Measurements from ENCODE around the gene CAV1.

Gene CAV1

GRCh38 chr7:116571552-116571951, 46.7 kb downstream of the CAV1 start:
- no peak for TF ChIP-seq ZNF384 (IDR thresholded peaks at IDR 0.05)
- TF ChIP-seq TARDBP (IDR thresholded peaks at IDR 0.05), result no peak
- no peak for TF ChIP-seq SUZ12 (IDR thresholded peaks at IDR 0.05)
- no peak for TF ChIP-seq SP1 (IDR thresholded peaks at IDR 0.05)
- no peak for TF ChIP-seq HDGF (IDR thresholded peaks at IDR 0.05; ENCODE audit: borderline replicate concordance)
- no peak for TF ChIP-seq ELF4 (IDR thresholded peaks at IDR 0.05)
- TF ChIP-seq FOXA1 (IDR thresholded peaks at IDR 0.05), result no peak
- TF ChIP-seq BHLHE40 (IDR thresholded peaks at IDR 0.05; ENCODE audit: borderline replicate concordance), result no peak
- TF ChIP-seq LEF1 (IDR thresholded peaks at IDR 0.05; ENCODE audit: borderline replicate concordance), result no peak
- TF ChIP-seq ARNT (IDR thresholded peaks at IDR 0.05), result no peak
- no peak for TF ChIP-seq FOXM1 (IDR thresholded peaks at IDR 0.05; ENCODE audit: borderline replicate concordance)
- TF ChIP-seq L3MBTL2 (conservative IDR thresholded peaks at IDR 0.05), result no peak
- no peak for TF ChIP-seq FOXK2 (IDR thresholded peaks at IDR 0.05)
- no peak for TF ChIP-seq CTBP1 (IDR thresholded peaks at IDR 0.05; ENCODE audit: borderline replicate concordance)
- no peak for TF ChIP-seq NFRKB (IDR thresholded peaks at IDR 0.05)
- TF ChIP-seq PKNOX1 (IDR thresholded peaks at IDR 0.05), result no peak
- ChIA-PET CTCF (interaction anchor here (0.9 kb wide), 1 partner anchor 45 kb away, joined by 4 read pairs; no protein-coding TSS in a partner anchor), POLR2A (no interaction called here)
- DNase-seq (ENCODE audit: extremely low spot score), result no peak

- POLR2A ChIA-PET, result no interaction called here
- CTCF ChIA-PET, result interaction anchor here (0.9 kb wide), 1 partner anchor 46 kb away, joined by 4 read pairs; no protein-coding TSS in a partner anchor
- TF ChIP-seq NFRKB (IDR thresholded peaks at IDR 0.05) (no peak), SUZ12 (IDR thresholded peaks at IDR 0.05) (no peak), LEF1 (IDR thresholded peaks at IDR 0.05; ENCODE audit: borderline replicate concordance) (no peak), ARNT (IDR thresholded peaks at IDR 0.05) (no peak), CTBP1 (IDR thresholded peaks at IDR 0.05; ENCODE audit: borderline replicate concordance) (no peak), FOXA1 (IDR thresholded peaks at IDR 0.05) (no peak), L3MBTL2 (conservative IDR thresholded peaks at IDR 0.05) (no peak), PKNOX1 (IDR thresholded peaks at IDR 0.05) (no peak), TARDBP (IDR thresholded peaks at IDR 0.05) (no peak), HDGF (IDR thresholded peaks at IDR 0.05; ENCODE audit: borderline replicate concordance) (no peak), SP1 (IDR thresholded peaks at IDR 0.05) (no peak), ZNF384 (IDR thresholded peaks at IDR 0.05) (no peak), BHLHE40 (IDR thresholded peaks at IDR 0.05; ENCODE audit: borderline replicate concordance) (no peak), FOXM1 (IDR thresholded peaks at IDR 0.05; ENCODE audit: borderline replicate concordance) (no peak)
- no peak for DNase-seq (ENCODE audit: extremely low spot score)
These were observed 47.2 kb downstream of the CAV1 start for GRCh38 chr7:116572036-116572435.

- no peak for DNase-seq (ENCODE audit: extremely low spot score)
- ChIA-PET POLR2A (no interaction called here), CTCF (interaction anchor here (0.6 kb wide), 1 partner anchor 47 kb away, joined by 3 read pairs; no protein-coding TSS in a partner anchor)
- TF ChIP-seq ARNT (IDR thresholded peaks at IDR 0.05) (no peak), ELF4 (IDR thresholded peaks at IDR 0.05) (no peak), NFRKB (IDR thresholded peaks at IDR 0.05) (no peak), TARDBP (IDR thresholded peaks at IDR 0.05) (no peak), PKNOX1 (IDR thresholded peaks at IDR 0.05) (no peak), SUZ12 (IDR thresholded peaks at IDR 0.05) (no peak), FOXM1 (IDR thresholded peaks at IDR 0.05; ENCODE audit: borderline replicate concordance) (no peak), LEF1 (IDR thresholded peaks at IDR 0.05; ENCODE audit: borderline replicate concordance) (no peak), FOXA1 (IDR thresholded peaks at IDR 0.05) (no peak), BHLHE40 (IDR thresholded peaks at IDR 0.05; ENCODE audit: borderline replicate concordance) (no peak), ZNF384 (IDR thresholded peaks at IDR 0.05) (no peak)
These were observed 48.7 kb downstream of the CAV1 start for GRCh38 chr7:116573541-116573940.

- CTCF ChIA-PET, result interaction anchor here (0.6 to 1.4 kb wide), 2 partner anchors 47 to 48 kb away, joined by 3 to 4 read pairs; no protein-coding TSS in a partner anchor
- POLR2A ChIA-PET, result no interaction called here
- no peak for DNase-seq (ENCODE audit: extremely low spot score)
- TF ChIP-seq ARNT (IDR thresholded peaks at IDR 0.05) (no peak), LEF1 (IDR thresholded peaks at IDR 0.05; ENCODE audit: borderline replicate concordance) (no peak), SUZ12 (IDR thresholded peaks at IDR 0.05) (no peak), FOXK2 (IDR thresholded peaks at IDR 0.05) (no peak), FOXA1 (IDR thresholded peaks at IDR 0.05) (no peak), HDGF (IDR thresholded peaks at IDR 0.05; ENCODE audit: borderline replicate concordance) (no peak), ZNF384 (IDR thresholded peaks at IDR 0.05) (no peak), NFRKB (IDR thresholded peaks at IDR 0.05) (no peak), SP1 (IDR thresholded peaks at IDR 0.05) (no peak), L3MBTL2 (conservative IDR thresholded peaks at IDR 0.05) (no peak), PKNOX1 (IDR thresholded peaks at IDR 0.05) (no peak), CTBP1 (IDR thresholded peaks at IDR 0.05; ENCODE audit: borderline replicate concordance) (no peak), ELF4 (IDR thresholded peaks at IDR 0.05) (no peak), FOXM1 (IDR thresholded peaks at IDR 0.05; ENCODE audit: borderline replicate concordance) (no peak), BHLHE40 (IDR thresholded peaks at IDR 0.05; ENCODE audit: borderline replicate concordance) (no peak), TARDBP (IDR thresholded peaks at IDR 0.05) (no peak)
These were observed 49.4 kb downstream of the CAV1 start for GRCh38 chr7:116574025-116574822.

GRCh38 chr7:116575853-116576252, 51.0 kb downstream of the CAV1 start:
- ChIA-PET POLR2A (no interaction called here), CTCF (interaction anchor here (0.6 to 1.4 kb wide), 3 partner anchors 12 to 59 kb away, joined by 4 to 9 read pairs (median 8); no protein-coding TSS in a partner anchor)
- no peak for DNase-seq (ENCODE audit: extremely low spot score)
- no peak for TF ChIP-seq ARNT (IDR thresholded peaks at IDR 0.05)
- no peak for TF ChIP-seq CTBP1 (IDR thresholded peaks at IDR 0.05; ENCODE audit: borderline replicate concordance)
- no peak for TF ChIP-seq ZNF384 (IDR thresholded peaks at IDR 0.05)
- no peak for TF ChIP-seq SP1 (IDR thresholded peaks at IDR 0.05)
- no peak for TF ChIP-seq SUZ12 (IDR thresholded peaks at IDR 0.05)
- TF ChIP-seq TARDBP (IDR thresholded peaks at IDR 0.05), result no peak
- no peak for TF ChIP-seq FOXA1 (IDR thresholded peaks at IDR 0.05)
- TF ChIP-seq BHLHE40 (IDR thresholded peaks at IDR 0.05; ENCODE audit: borderline replicate concordance), result no peak
- no peak for TF ChIP-seq NFRKB (IDR thresholded peaks at IDR 0.05)
- no peak for TF ChIP-seq LEF1 (IDR thresholded peaks at IDR 0.05; ENCODE audit: borderline replicate concordance)
- TF ChIP-seq FOXM1 (IDR thresholded peaks at IDR 0.05; ENCODE audit: borderline replicate concordance), result no peak
- TF ChIP-seq PKNOX1 (IDR thresholded peaks at IDR 0.05), result no peak
- TF ChIP-seq FOXK2 (IDR thresholded peaks at IDR 0.05), result no peak
- no peak for TF ChIP-seq L3MBTL2 (conservative IDR thresholded peaks at IDR 0.05)
- no peak for TF ChIP-seq HDGF (IDR thresholded peaks at IDR 0.05; ENCODE audit: borderline replicate concordance)
- TF ChIP-seq ELF4 (IDR thresholded peaks at IDR 0.05), result no peak

Measured in HEK293T (cell line).